ENCODE data around the gene DUSP15. TPM values are rescaled to one million over a fixed set of nuclear protein-coding genes. Genes with fewer than 3 reads are reported as not detected.

Gene DUSP15
- total and polyA plus RNA-seq, 2 of the 8 experiments (the other 6 are each of a cell fraction or from before 2014, with no cell fraction given) = 0.91 to 3.2 TPM

DNA sequence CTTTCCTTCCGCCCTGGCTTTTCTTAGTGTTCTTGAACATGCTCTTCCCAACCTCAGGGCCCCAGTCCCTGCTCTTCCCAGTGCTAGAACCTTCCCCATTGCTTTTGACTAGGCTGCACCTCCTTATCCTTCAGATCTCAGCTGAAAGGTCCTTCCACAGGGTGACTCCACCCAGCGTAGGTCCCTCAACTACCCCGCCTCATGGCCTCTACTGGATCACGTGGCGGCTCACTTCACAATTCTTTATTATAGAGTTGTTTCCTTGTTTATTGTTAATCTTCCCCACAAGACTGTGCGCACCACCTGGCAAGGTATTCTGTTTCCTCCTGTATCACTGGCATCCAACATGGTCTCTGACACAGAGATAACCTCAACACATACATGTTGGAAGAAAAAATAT lies 31.3 kb upstream of the DUSP15 start (continued):
- TF ChIP-seq BRCA1 (IDR thresholded peaks at IDR 0.05; ENCODE audit: low read depth, low read length) = no peak
- TF ChIP-seq KDM4A (IDR thresholded peaks at IDR 0.05; ENCODE audit: low read depth, low read length, severe bottlenecking) = no peak
- no peak for TF ChIP-seq CHD1 (IDR thresholded peaks at IDR 0.05; ENCODE audit: low read depth, low read length)
- TF ChIP-seq POU5F1 (IDR thresholded peaks at IDR 0.05; ENCODE audit: low read depth, low read length) = no peak

Measured in H1 (cell line).